H9 (cell line): Measurements from ENCODE around the gene P2RY12. TPM values are rescaled to one million over a fixed set of nuclear protein-coding genes. Genes with fewer than 3 reads are reported as not detected.

ENCODE experiments used
- DNase-seq: peaks from one replicate; pipeline ENCODE4 v3.0.0-alpha.2; 2017
- H2AFZ ChIP-seq: one replicate; pipeline ENCODE4 v1.6.1; 2013; ENCODE audit warnings: mild to moderate bottlenecking, low read length, control low read depth, moderate library complexity
- H2AK5ac ChIP-seq: 2 replicates; pipeline ENCODE4 v1.6.1; 2013; ENCODE audit warnings: low read length, control low read depth, mixed read lengths; ENCODE audit not compliant: insufficient read length
- H2BK120ac ChIP-seq: one replicate; pipeline ENCODE4 v1.6.1; 2013; ENCODE audit warnings: low read depth, mild to moderate bottlenecking, low read length, control low read depth, inconsistent platforms; ENCODE audit not compliant: poor library complexity, severe bottlenecking
- H2BK12ac ChIP-seq: 2 replicates; pipeline ENCODE4 v1.6.1; 2013; ENCODE audit warnings: low read length, control low read depth, mixed read lengths, low read depth; ENCODE audit not compliant: insufficient read length
- H2BK15ac ChIP-seq: 2 replicates; pipeline ENCODE4 v1.6.1; 2013; ENCODE audit warnings: low read depth, low read length, control low read depth
- H2BK20ac ChIP-seq: one replicate; pipeline ENCODE4 v1.6.1; 2013; ENCODE audit warnings: low read depth, mild to moderate bottlenecking, low read length, control low read depth, inconsistent platforms; ENCODE audit not compliant: poor library complexity, severe bottlenecking
- H2BK5ac ChIP-seq: 2 replicates; pipeline ENCODE4 v1.6.1; 2013; ENCODE audit warnings: low read length, control low read depth, mixed read lengths; ENCODE audit not compliant: insufficient read length
- H3K14ac ChIP-seq: 2 replicates; pipeline ENCODE4 v1.6.1; 2013; ENCODE audit warnings: low read length, control low read depth; ENCODE audit not compliant: insufficient read depth
- H3K18ac ChIP-seq: 2 replicates; pipeline ENCODE4 v1.6.1; 2013; ENCODE audit warnings: low read depth, mild to moderate bottlenecking, mixed read lengths, low read length, control low read depth; ENCODE audit not compliant: insufficient read length
- H3K23ac ChIP-seq: 2 replicates; pipeline ENCODE4 v1.6.1; 2013; ENCODE audit warnings: low read length, control low read depth, mixed read lengths, low read depth; ENCODE audit not compliant: insufficient read length
- H3K23me2 ChIP-seq: 2 replicates; pipeline ENCODE4 v1.6.1; 2013; ENCODE audit warnings: low read depth, mild to moderate bottlenecking, mixed read lengths, low read length, control low read depth; ENCODE audit not compliant: insufficient read length, poor library complexity, severe bottlenecking
- H3K27ac ChIP-seq: 2 replicates; pipeline ENCODE4 v1.5.1; 2013; ENCODE audit warnings: low read length, control low read depth, mixed read lengths, low read depth; ENCODE audit not compliant: insufficient read length
- H3K27me3 ChIP-seq: 2 replicates; pipeline ENCODE4 v1.6.1; 2013; ENCODE audit warnings: low read length, control low read depth, inconsistent platforms; ENCODE audit not compliant: insufficient read depth
- H3K4ac ChIP-seq: 2 replicates; pipeline ENCODE4 v1.6.1; 2013; ENCODE audit warnings: low read depth, mild to moderate bottlenecking, control low read depth, inconsistent platforms, low read length, moderate library complexity
- H3K4me1 ChIP-seq: 2 replicates; pipeline ENCODE4 v1.6.1; 2013; ENCODE audit warnings: low read length, control low read depth, inconsistent platforms; ENCODE audit not compliant: insufficient read depth
- H3K4me2 ChIP-seq: 2 replicates; pipeline ENCODE4 v1.6.1; 2013; ENCODE audit warnings: low read length, control low read depth, mixed read lengths; ENCODE audit not compliant: insufficient read length, insufficient read depth
- H3K56ac ChIP-seq: 2 replicates; pipeline ENCODE4 v1.6.1; 2013; ENCODE audit warnings: low read depth, mild to moderate bottlenecking, mixed read lengths, low read length, control low read depth; ENCODE audit not compliant: insufficient read length
- H3K79me1 ChIP-seq: 2 replicates; pipeline ENCODE4 v1.6.1; 2013; ENCODE audit warnings: low read depth, mild to moderate bottlenecking, moderate library complexity, low read length, control low read depth, inconsistent platforms; ENCODE audit not compliant: insufficient read depth, poor library complexity, severe bottlenecking
- H3K79me2 ChIP-seq: 2 replicates; pipeline ENCODE4 v1.6.1; 2013; ENCODE audit warnings: low read length, control low read depth, inconsistent platforms; ENCODE audit not compliant: insufficient read depth
- H3K9ac ChIP-seq: 2 replicates; pipeline ENCODE4 v1.6.1; 2013; ENCODE audit warnings: low read length, control low read depth, mixed read lengths; ENCODE audit not compliant: insufficient read length; ENCODE audit errors: extremely low read depth
- H3K9me3 ChIP-seq: one replicate; pipeline ENCODE4 v1.6.1; 2013; ENCODE audit warnings: low read depth, low read length, inconsistent platforms; ENCODE audit not compliant: control insufficient read depth
- H3T11ph ChIP-seq: one replicate; pipeline ENCODE4 v1.6.1; 2013; ENCODE audit warnings: mild to moderate bottlenecking, low read length, control low read depth, inconsistent platforms
- H4K20me1 ChIP-seq: one replicate; pipeline ENCODE4 v1.6.1; 2013; ENCODE audit not compliant: control insufficient read depth, insufficient read length, insufficient read depth
- H4K5ac ChIP-seq: 2 replicates; pipeline ENCODE4 v1.6.1; 2013; ENCODE audit warnings: low read depth, mild to moderate bottlenecking, mixed read lengths, low read length, control low read depth; ENCODE audit not compliant: insufficient read length
- H4K8ac ChIP-seq: replicated peaks from 2 replicates; pipeline ENCODE4 v1.6.1; 2013; ENCODE audit warnings: low read length, control low read depth, mixed read lengths, low read depth; ENCODE audit not compliant: insufficient read length
- H4K91ac ChIP-seq: 2 replicates; pipeline ENCODE4 v1.6.1; 2013; ENCODE audit warnings: low read depth, mild to moderate bottlenecking, moderate library complexity, mixed read lengths, low read length, control low read depth; ENCODE audit not compliant: insufficient read length
- H3K27ac Mint-ChIP-seq, 3 experiments: 2 replicates in 2 of 3; 3 replicates in 1 of 3; pipeline ENCODE4 v1.8.0; 2020 to 2021; ENCODE audit warnings: mixed read lengths in 3 of 3, mild to moderate bottlenecking in 1 of 3, moderate library complexity in 1 of 3
- H3K27me3 Mint-ChIP-seq: 2 replicates; pipeline ENCODE4 v1.8.0; 2021; ENCODE audit warnings: low read depth, mild to moderate bottlenecking, moderate library complexity, mixed read lengths
- H3K36me3 Mint-ChIP-seq, 3 experiments: 2 replicates in 2 of 3; 3 replicates in 1 of 3; pipeline ENCODE4 v1.8.0; 2020 to 2021; ENCODE audit warnings: low read depth in 3 of 3, mixed read lengths in 3 of 3; ENCODE audit not compliant: insufficient read depth in 1 of 3
- H3K4me1 Mint-ChIP-seq, 2 experiments: 2 replicates each; pipeline ENCODE4 v1.8.0; 2020; ENCODE audit warnings: mixed read lengths in 2 of 2
- H3K4me3 Mint-ChIP-seq, 2 experiments: 2 replicates in 1 of 2; 3 replicates in 1 of 2; pipeline ENCODE4 v1.8.0; 2020 to 2021; ENCODE audit warnings: mild to moderate bottlenecking in 2 of 2, mixed read lengths in 2 of 2, moderate library complexity in 1 of 2
- H3K9me3 Mint-ChIP-seq, 2 experiments: 2 replicates in 1 of 2; 3 replicates in 1 of 2; pipeline ENCODE4 v1.8.0; 2020; ENCODE audit warnings: mild to moderate bottlenecking in 2 of 2, mixed read lengths in 2 of 2, moderate library complexity in 1 of 2
- CTCF ChIP-seq: fragments of 200-600 bp; sonication (generic); conservative IDR thresholded peaks from 3 replicates; pipeline ENCODE4 v1.8.0; 2021; ENCODE audit warnings: antibody characterized with exemption, mild to moderate bottlenecking
- WGBS: extraction: QIAGEN DNeasy Blood & Tissue Kit; methylation state at CpG from one replicate; pipeline ENCODE4 v1.1.7; 2013; ENCODE audit warnings: missing lambda C conversion rate, low lambda C conversion rate, mixed read lengths; ENCODE audit not compliant: insufficient read length; ENCODE audit errors: extremely low coverage; 5-methylcytosine and 5-hydroxymethylcytosine counted together
- total RNA-seq: library from RNA; stranded (reverse); gene quantifications from 2 replicates; pipeline ENCODE4 v1.2.1, GENCODE V29; 2021

P2RY12 gene
- total RNA-seq, 1 experiment from 2014 or later: not detected

DNA sequence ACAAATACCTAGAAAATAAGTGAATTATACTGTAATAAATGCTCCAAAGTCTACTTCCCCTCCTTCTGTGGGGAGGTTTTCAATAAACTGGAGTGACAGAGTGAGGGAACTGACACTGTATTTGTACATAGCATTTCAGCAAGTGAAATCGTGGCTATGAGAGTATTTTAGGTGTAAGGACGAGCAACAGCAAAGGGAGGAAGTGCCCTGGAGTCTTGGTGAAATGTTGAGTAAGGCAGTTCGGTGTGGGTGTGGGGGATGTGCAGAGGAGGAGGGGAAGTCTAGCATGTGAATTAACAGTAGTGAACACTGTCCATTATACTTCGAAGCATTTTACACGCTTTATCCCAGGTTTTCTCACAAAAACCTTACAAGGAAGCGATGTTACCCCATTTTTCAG, 37.1 kb downstream of the P2RY12 start:
- H4K5ac ChIP-seq: no peak overlapping the region
- no peak overlapping the region for H3K56ac ChIP-seq
- no peaks in the 10 kb centered on the region for H3K27me3 ChIP-seq
- H3K9me3 ChIP-seq: no peaks in the 10 kb centered on the region
- H3T11ph ChIP-seq: no peak overlapping the region
- no peak overlapping the region for H3K9ac ChIP-seq
- peaks cover 14 to 32% of the 10 kb centered on the region in 2 experiments for H3K4me1 Mint-ChIP-seq
- H3K27ac Mint-ChIP-seq: peak overlapping the region in 1 of 3 experiments; percentile 78; a peak in 2 of 7 replicates
- H3K4me3 Mint-ChIP-seq: no peak overlapping the region
- H4K91ac ChIP-seq: no peak overlapping the region
- H3K79me1 ChIP-seq: no peaks in the 10 kb centered on the region
- H2BK15ac ChIP-seq: no peak overlapping the region
- H3K4ac ChIP-seq: no peak overlapping the region
- no peaks in the 10 kb centered on the region for H3K23me2 ChIP-seq
- no peaks in the 10 kb centered on the region for H3K79me2 ChIP-seq
- no peak overlapping the region for H3K18ac ChIP-seq
- no peak overlapping the region for H3K27ac ChIP-seq
- no peaks in the 10 kb centered on the region for H3K9me3 Mint-ChIP-seq
- no peak overlapping the region for H2BK20ac ChIP-seq
- H3K4me2 ChIP-seq: no peak overlapping the region
- no peaks in the 10 kb centered on the region for H4K20me1 ChIP-seq
- no CpG with 5 or more reads among the region's 6 CpGs for WGBS
- H3K14ac ChIP-seq: no peak overlapping the region
- no peak overlapping the region for H2AFZ ChIP-seq
- no peak overlapping the region for H2BK12ac ChIP-seq
- H3K27me3 Mint-ChIP-seq: no peaks in the 10 kb centered on the region
- H3K4me1 ChIP-seq: peaks cover 4% of the 10 kb centered on the region
- no peak overlapping the region for H2AK5ac ChIP-seq
- DNase-seq: no peak
- H2BK120ac ChIP-seq: no peak overlapping the region
- no peak overlapping the region for H2BK5ac ChIP-seq
- TF ChIP-seq CTCF: no peak
- no peak overlapping the region for H4K8ac ChIP-seq
- no peak overlapping the region for H3K23ac ChIP-seq
- H3K36me3 Mint-ChIP-seq: no peaks in the 10 kb centered on the region
